Uterus (tissue), 4 donors: Measurements from ENCODE around the gene AK4. TPM values are rescaled to one million over a fixed set of nuclear protein-coding genes. Genes with fewer than 3 reads are reported as not detected.

Experiments used
- DNase-seq, 2 donors: peaks; one replicate each; pipeline ENCODE4 v3.0.0-alpha.2; 2019 to 2020
- H3K27ac ChIP-seq, 2 donors: fragments of 200-600 bp; sonication (generic); 1 replicate in 1 of 2; 2 replicates in 1 of 2; pipeline ENCODE4 v1.5.1; 2016 to 2018
- H3K27me3 ChIP-seq, 2 donors: fragments of 200-600 bp; sonication (generic); one replicate each; pipeline ENCODE4 v1.5.1; 2018 to 2019; ENCODE audit warnings: control low read depth in 1 of 2
- H3K36me3 ChIP-seq, 2 donors: fragments of 200-600 bp; sonication (generic); one replicate each; pipeline ENCODE4 v1.5.1; 2019; ENCODE audit warnings: control low read depth in 1 of 2
- H3K4me1 ChIP-seq, 2 donors: fragments of 200-600 bp; sonication (generic); one replicate each; pipeline ENCODE4 v1.5.1; 2018 to 2019; ENCODE audit warnings: control low read depth in 1 of 2
- H3K4me3 ChIP-seq, 2 donors: fragments of 200-600 bp; sonication (generic); 1 replicate in 1 of 2; 2 replicates in 1 of 2; pipeline ENCODE4 v1.5.1; 2018 to 2019; ENCODE audit warnings: mild to moderate bottlenecking in 1 of 2
- H3K9me3 ChIP-seq, 2 donors: fragments of 200-600 bp; sonication (generic); one replicate each; pipeline ENCODE4 v1.5.1; 2019; ENCODE audit warnings: control low read depth in 1 of 2
- CTCF ChIP-seq, 4 experiments: fragments of 200-600 bp in 2 of 4; fragments of 450-650 bp in 2 of 4; sonication (generic) in 2 of 4; IDR thresholded peaks; one replicate each; pipeline ENCODE4 v1.5.1; 2016 to 2019; ENCODE audit warnings: antibody characterized with exemption in 4 of 4, mild to moderate bottlenecking in 2 of 4, moderate library complexity in 1 of 4
- POLR2A ChIP-seq, 2 donors: fragments of 450-650 bp; IDR thresholded peaks; one replicate each; pipeline ENCODE4 v1.6.1; 2016; ENCODE audit warnings: antibody characterized with exemption in 2 of 2, mild to moderate bottlenecking in 1 of 2, moderate library complexity in 1 of 2
- intact Hi-C: fragments of 100-400 bp; cut with DNase I; formaldehyde crosslinking; loops from one replicate; pipeline ENCODE4 v1.15.1; 2023; ENCODE audit warnings: low total_unique reads
- total RNA-seq, 4 donors: library from RNA; depleted of rRNA in 3 of 4; stranded (reverse); fragments of >200 nt in 3 of 4; gene quantifications; one replicate each; pipeline versions ENCODE4 v1.1.0 to v1.2.4, GENCODE V29; 2014 to 2023
- donor health status: DM: yes; HTN: yes; CAD: no.

AK4 gene
- total RNA-seq, 4 donors from 2014 or later: 9.5 to 31.5 (median 18.5) TPM

- H3K4me1 ChIP-seq: no peaks in the 10 kb centered on the region
- H3K4me3 ChIP-seq: no peak overlapping the region
- H3K27ac ChIP-seq: no peak overlapping the region
- no peak for DNase-seq
- no peaks in the 10 kb centered on the region for H3K36me3 ChIP-seq
- intact Hi-C loops: no loop called here
- TF ChIP-seq POLR2A (IDR thresholded peaks at IDR 0.05): no peak
- TF ChIP-seq CTCF (IDR thresholded peaks at IDR 0.05): no peak
- H3K27me3 ChIP-seq: no peaks in the 10 kb centered on the region
- H3K9me3 ChIP-seq: no peaks in the 10 kb centered on the region
These were observed 119.7 kb downstream of the AK4 start for GRCh38 chr1:65267683-65268082.

GRCh38 chr1:65269612-65270011, 121.6 kb downstream of the AK4 start:
- TF ChIP-seq POLR2A (IDR thresholded peaks at IDR 0.05) (no peak), CTCF (IDR thresholded peaks at IDR 0.05) (no peak)
- no peak for DNase-seq
- H3K27ac ChIP-seq: no peak overlapping the region
- no peaks in the 10 kb centered on the region for H3K36me3 ChIP-seq
- H3K4me3 ChIP-seq: no peak overlapping the region
- no peaks in the 10 kb centered on the region for H3K9me3 ChIP-seq
- intact Hi-C loops: no loop called here
- H3K27me3 ChIP-seq: no peaks in the 10 kb centered on the region
- H3K4me1 ChIP-seq: no peaks in the 10 kb centered on the region

- Histone ChIP-seq H3K27ac (no peak overlapping the region), H3K4me1 (no peaks in the 10 kb centered on the region), H3K4me3 (no peak overlapping the region), H3K9me3 (no peaks in the 10 kb centered on the region), H3K36me3 (no peaks in the 10 kb centered on the region), H3K27me3 (no peaks in the 10 kb centered on the region)
- intact Hi-C loops: no loop called here
- TF ChIP-seq CTCF (IDR thresholded peaks at IDR 0.05) (no peak), POLR2A (IDR thresholded peaks at IDR 0.05) (no peak)
- no peak for DNase-seq
These were observed 128.4 kb downstream of the AK4 start for GRCh38 chr1:65276197-65276939.

- H3K27me3 ChIP-seq: no peaks in the 10 kb centered on the region
These were observed 129.8 kb downstream of the AK4 start for GRCh38 chr1:65277605-65278347.

More at GRCh38 chr1:65277605-65278347, 129.8 kb downstream of the AK4 start:
- no peaks in the 10 kb centered on the region for H3K36me3 ChIP-seq
- TF ChIP-seq POLR2A (IDR thresholded peaks at IDR 0.05) (no peak), CTCF (IDR thresholded peaks at IDR 0.05) (no peak)
- DNase-seq: no peak
- intact Hi-C loops: no loop called here
- H3K4me1 ChIP-seq: no peaks in the 10 kb centered on the region
- H3K27ac ChIP-seq: no peak overlapping the region
- H3K9me3 ChIP-seq: no peaks in the 10 kb centered on the region
- H3K4me3 ChIP-seq: no peak overlapping the region
